IPS-NIHi11 (cell line): ENCODE results near the gene CCSER2.
"Not testable (repeated sequence)": the region's sequence is repeated elsewhere in the genome, so short reads cannot be mapped to it uniquely, and the experiment has no call there.

ENCODE experiments used
- DNase-seq: peaks from one replicate; pipeline ENCODE4 v3.0.0; 2012; ENCODE audit warnings: mixed read lengths, low spot score

CCSER2 gene, protein sequence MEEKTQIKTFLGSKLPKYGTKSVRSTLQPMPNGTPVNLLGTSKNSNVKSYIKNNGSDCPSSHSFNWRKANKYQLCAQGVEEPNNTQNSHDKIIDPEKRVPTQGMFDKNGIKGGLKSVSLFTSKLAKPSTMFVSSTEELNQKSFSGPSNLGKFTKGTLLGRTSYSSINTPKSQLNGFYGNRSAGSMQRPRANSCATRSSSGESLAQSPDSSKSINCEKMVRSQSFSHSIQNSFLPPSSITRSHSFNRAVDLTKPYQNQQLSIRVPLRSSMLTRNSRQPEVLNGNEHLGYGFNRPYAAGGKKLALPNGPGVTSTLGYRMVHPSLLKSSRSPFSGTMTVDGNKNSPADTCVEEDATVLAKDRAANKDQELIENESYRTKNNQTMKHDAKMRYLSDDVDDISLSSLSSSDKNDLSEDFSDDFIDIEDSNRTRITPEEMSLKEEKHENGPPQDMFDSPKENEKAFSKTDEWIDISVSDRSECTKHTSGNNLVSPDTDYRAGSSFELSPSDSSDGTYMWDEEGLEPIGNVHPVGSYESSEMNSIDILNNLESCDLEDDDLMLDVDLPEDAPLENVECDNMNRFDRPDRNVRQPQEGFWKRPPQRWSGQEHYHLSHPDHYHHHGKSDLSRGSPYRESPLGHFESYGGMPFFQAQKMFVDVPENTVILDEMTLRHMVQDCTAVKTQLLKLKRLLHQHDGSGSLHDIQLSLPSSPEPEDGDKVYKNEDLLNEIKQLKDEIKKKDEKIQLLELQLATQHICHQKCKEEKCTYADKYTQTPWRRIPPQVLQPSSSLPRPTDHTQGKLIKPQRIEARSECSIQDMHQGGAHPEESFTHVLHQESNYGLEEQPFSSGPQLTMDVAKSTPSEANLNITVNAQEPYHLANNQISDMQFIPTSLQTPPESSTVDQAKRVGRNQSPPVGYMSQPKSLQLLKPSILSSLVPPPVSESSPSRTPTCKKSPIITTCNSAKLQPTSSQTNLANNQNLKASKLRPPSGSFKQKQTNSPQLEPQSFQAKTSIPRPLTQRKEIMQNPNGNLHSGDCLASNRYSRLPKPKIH

DNA sequence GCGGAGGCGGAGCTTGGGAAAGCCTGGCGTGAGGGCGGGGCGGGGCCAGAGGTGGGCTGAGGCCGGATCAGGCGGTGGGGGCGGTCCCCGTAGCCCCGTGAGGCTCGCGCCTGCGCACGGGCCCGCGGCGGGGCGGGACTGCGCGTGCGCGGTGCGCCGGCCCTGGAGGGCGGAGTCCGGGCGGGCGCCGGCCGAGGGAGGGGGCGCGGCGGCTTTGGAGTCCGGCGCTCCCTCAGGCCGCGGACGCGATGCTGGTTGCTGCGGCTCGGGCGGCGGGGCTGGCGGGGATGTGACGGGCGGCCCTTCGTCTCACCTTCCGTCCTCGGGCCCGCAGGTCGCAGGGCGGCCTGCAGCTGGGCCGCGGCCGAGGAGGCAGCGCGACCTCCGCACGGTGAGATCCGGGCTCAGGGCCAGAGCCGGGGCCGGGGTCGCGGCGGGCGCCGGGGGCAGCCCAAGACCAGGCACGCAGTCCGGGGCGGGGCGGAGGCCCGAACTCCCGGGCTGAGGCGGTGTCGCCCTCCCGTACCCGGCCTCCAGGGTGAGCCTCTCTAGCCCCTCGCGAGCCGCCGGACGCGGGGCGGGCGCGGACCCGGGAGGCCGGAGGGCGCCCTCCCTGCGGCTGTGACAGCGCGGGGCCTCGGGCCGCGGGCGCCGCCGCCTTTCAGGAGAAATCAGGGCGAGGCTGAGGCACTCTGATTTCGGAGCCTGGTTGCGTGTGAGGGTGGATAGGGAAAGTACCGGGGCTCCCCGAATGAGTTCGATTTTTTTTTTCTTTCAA is at the start of gene CCSER2:
Gene CCSER2, plus strand, starts transcription at position 172 of the 778 bp plus-strand sequence. CDS start 42,464 bp downstream, outside the sequence.
- peak; percentile 98 for DNase-seq

DNA sequence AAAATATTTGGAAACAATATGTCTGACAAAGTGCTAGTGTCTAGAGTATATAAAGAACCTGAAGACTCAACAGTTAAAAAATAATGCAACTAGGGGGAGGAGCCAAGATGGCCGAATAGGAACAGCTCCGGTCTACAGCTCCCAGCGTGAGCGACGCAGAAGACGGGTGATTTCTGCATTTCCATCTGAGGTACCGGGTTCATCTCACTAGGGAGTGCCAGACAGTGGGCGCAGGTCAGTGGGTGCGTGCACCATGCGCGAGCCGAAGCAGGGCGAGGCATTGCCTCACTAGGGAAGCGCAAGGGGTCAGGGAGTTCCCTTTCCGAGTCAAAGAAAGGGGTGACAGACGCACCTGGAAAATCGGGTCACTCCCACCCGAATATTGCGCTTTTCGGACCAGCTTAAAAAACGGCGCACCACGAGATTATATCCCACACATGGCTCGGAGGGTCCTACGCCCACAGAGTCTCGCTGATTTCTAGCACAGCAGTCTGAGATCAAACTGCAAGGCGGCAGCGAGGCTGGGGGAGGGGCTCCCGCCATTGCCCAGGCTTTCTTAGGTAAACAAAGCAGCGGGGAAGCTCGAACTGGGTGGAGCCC is 48.4 kb upstream of the CCSER2 start:
- DNase-seq = not testable (repeated sequence)

DNA sequence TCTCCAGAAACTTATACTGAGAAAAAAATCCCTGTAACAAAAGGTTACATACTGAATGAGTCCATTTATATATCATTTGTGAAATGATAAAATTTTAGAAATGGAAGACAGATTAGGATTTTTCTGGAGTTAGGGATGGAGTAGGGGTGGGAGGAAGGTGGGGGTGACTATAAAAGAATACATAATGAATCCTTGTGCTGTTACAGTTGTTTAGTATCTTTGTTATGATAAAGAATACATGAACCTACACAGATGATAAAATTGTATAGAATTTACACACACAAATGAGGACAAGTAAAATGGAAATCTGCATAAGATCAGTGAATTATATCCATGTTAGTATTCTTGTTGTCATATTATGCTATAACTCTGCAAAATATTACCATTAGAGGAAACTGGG is 41.7 kb upstream of the CCSER2 start:
- no peak for DNase-seq

DNA sequence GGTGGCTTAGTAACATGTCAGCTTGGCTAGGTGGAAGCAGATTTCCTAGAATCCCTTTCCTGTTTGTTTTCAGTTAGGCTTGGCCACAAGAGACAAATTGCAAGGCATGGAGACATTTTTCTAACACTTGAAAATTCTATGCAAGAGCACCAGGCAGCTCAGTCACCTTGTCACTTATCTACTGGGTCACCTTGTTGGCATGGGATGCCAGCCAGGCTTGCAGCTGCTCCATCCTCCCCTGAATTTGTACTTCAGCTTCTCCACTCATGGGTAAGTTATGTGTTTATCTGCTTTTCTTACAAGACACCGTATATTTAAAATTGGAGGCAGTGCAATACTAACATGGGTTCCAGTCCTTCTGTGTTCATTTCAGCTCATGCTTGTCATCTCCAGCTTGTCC is 40.2 kb upstream of the CCSER2 start:
- no peak for DNase-seq

DNA sequence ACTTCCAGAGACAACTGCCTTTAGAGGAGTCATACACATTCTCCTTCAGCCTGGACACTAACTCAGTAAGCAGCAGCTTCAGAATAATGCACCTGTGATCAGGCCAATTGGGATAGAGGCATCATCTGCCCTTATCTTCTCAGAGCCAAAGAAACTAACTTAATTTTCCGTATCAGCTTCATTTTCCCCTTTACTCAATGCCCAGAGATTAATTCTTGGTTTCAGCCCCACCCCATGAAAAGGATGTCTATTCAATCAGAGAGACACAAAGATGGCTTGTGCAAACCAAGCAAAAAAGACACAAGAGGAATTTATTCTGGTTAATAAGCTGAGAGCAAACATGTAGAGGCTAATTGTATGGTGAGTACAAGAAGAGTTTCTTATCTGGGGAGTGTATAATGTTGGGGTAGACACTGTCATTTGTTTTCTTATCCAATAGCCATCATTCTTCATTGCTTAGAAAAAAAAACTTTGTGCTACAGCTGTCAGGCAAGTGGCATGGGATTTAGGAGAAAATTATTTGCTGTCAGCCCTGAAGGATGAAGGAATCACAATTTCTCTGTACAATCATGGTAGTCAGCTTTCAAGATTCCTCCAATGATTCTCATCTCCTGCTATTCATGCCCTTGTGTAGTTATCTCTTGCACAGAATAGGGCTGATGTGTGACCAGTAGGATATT is 38.7 kb upstream of the CCSER2 start:
- DNase-seq = no peak

DNA sequence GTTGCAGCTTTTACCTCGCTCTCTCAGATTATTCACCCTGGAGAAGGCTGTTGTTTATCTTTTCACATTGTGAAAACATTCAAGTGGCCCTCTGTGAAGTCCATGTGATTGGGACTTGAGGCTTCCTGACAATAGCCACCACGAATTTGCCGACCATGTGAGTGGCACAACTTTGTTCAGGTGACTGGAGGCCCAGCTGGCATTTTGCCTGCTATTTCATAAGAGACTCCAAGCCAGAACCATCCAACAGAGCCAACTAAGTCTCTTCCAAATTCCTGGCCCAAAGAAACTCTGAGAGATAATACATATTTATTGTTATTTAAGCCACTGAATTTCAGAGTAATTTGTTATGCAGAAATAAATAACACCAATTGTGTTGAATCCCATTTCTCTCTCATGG is 38.2 kb upstream of the CCSER2 start:
- no peak for DNase-seq

DNA sequence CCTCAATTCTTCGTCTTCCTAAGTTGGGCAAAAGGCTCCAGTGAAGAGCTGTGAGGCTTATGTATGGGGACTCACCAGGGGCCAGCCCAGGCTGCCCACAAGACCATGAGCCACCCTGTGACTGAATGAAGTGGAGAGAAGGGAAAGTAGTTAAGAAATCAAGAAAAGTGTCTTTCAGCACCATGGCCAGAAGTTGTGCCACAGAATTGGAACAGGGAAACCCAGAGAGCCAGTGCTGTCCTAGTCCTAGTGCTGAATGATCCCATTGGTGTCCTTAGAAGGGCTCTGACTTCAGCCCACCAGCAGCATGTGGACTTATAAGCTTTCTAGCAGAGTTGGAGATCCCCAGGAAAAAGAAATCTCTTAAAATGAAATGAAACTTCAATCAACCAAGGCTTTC is 37.0 kb upstream of the CCSER2 start:
- DNase-seq = peak; percentile 85

DNA sequence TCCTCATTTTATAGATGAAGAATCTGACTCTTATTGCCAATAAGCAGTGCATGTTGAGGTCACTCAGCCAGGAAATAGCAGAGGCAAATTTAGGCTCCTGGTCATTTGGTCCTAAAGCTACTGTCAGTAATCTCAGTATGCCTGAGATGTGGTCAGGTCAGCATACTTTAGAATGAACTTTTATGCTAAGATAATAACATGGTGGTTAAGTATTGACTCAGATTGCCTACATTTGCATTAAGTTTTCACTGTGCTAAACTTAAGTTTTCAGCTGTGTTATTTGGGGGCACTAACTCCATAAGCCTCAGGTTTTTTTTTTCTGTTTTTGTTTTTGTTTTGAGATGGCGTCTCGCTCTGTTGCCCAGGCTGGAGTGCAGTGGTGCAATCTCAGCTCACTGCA is 35.9 kb upstream of the CCSER2 start:
- DNase-seq = no peak

DNA sequence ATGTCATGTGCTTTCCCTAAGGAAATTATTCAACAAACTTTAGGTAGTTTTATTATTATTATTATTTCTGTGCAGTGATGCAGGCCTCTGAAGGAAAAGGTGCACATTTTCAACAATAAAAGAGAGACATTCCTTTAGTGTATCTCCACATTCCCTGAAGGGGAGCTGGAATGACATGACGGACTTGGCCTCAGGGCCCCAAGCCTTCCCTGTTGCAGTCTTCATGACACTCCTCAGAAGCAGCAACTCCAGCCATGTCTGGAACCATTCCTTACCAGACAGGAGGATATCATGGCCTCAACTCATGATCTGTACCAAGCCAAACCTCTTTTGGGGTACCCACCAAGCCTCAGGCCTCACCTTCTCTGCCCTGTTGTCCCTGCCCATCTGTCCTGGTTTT is 35.2 kb upstream of the CCSER2 start:
- DNase-seq = no peak

DNA sequence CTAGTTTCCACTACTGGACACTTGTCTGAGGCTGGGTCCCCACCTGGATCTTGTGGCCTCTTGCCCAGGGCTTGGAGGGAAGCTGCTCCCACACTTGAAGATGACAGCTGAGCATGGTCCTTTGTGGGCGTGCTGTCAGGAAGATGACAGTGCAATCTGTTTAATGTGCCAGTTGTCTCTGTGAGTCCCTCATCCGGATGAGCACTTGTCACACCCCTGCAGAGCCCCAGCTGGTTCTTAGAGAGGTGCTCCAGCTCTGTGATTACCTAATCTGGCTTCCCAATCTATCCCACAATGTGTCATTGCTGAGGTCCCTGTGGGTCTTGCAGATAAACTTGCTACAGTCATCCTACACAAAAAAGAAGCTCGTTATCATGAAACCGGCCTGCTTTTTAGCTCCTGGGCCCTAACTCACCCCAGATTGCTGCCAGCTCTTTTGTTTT is 34.8 kb upstream of the CCSER2 start:
- no peak for DNase-seq

DNA sequence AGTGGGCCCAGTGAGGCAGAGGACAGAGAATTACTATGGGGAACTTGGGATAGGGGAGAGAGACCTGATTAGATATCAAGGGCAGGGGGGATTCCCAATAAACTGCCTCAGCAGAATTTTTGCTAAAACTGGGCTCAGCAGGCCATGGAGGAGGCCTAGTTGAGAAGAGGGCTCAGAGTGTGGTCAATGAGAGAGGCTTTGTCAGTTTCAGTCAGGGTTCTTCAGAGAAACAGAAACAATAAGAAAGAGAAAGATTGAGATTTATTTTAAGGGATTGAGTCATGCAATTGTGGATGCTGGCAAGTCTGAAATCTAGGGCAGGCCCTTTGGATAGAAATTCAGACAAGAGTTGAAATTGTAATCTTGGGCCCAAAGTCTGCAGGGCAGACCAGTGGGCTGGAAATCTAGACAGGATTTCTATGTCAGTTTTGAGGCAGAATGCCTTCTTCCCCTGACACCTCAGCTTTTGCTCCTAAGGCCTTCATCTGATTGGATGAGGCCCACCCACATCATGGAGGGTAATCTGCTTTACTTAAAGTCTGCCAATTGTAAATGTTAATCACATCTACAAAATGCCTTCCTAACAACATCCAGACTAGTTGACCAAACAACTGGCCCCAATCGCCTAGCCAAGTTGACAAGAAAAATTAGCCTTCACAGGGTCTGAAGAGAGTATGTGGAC is 33.5 kb upstream of the CCSER2 start:
- DNase-seq = no peak

DNA sequence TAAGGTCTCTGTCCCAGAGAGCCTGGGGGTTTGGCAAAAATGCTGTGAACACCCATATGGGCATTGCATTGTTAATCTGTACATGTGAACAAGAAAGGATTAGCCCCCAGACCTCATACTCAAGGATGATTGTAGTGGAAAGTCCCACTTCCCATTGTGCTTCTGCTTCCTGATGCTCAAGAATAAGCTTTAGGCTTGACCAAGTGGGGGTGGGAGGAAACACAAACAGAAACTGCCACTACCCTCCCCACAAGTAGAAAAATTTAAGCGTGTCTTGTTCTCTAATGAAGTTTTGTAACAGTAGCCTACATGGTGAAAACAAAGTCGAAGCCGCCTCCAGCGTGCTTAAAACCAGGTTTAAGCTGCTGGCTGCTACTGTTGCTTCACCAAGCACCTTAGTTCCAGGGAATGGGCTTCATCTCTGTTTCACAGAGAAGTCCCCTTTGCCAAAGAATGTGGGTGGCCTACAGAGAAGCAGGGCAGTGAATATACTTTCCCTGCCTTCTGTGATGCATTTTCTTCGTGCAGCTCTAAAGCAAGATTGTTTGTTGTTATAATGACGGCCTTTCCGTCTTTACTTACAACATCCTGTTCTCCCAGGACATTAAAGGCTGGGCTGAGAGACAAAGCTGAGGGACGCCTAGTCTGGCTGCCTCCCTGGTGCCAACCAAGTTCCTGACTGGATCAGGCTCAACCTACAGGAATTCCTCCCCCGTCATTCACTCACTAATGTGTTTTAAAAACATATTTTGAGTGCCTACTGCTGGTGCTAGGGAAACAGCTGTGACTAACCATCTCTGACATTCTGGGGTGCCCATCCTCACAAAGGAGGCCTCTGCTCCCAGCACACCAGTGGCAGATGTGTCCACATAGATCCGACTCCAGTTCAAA is 32.1 kb upstream of the CCSER2 start:
- peak; percentile 23 for DNase-seq

DNA sequence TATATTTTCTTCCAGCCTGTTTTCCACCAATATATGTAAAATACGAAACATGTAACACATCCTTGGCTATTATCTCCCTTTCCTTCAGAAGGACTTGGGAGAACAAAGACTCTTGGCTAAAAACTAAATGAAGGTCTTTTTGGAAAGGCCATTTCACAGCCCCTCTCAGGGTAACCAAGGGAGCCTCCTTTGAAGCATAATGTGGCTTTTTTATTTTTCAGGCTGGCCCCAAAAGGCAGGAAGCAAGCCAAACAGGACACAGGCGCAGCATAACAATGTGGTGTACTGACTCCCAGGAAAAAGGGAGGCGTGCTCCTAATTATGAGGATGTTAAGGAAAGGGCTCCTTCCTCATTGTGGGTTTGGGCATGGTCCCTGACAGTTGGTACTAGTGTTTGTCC is 30.3 kb upstream of the CCSER2 start:
- DNase-seq = no peak

DNA sequence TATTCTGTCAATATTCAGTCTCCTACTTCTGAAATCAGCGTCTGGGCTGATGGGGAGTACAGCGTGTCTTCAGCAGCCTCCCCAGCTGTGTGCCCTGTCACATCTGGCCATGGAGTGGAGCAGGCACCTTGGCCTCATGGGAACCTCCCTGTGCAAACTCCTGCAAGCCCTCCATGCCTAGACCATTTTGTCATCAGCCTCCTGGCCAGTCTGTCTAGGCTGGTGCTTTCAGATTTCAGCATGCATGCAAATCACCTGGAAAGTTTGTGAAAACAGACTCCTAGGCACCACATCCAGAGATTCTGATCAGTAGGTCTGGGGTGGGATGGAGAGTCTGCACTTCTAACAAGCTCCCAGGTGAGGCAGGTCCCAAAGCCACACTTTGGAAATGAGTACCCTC is 26.2 kb upstream of the CCSER2 start:
- DNase-seq = no peak

DNA sequence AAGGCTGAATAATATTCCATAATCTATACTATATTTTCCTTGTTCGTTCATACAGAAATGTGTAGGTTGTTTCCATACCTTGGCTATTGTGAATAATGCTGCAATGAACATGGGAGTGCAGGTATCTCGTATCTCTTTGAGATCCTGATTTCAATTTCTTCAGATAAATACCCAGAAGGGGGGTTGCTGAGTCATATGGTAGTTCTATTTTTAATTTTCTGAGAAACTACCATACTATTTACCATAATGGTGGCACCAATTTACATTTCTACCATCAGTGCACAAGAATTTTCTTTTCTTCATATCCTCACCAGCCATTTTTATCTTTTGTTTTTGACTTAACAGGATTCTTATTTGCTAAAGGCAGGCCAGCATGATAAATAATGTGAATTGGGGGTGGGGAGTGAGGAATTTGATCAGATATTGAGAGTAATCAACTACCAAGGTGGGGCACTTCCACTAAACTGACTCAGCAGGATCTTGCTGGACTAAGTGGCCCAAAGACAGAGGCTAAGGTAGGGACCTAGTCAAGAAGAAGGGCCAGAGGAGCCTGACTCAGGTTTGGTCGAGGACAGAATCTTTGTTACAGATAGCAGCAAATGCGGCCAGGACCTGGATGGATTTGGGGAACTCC is 21.5 kb upstream of the CCSER2 start:
- no peak for DNase-seq

DNA sequence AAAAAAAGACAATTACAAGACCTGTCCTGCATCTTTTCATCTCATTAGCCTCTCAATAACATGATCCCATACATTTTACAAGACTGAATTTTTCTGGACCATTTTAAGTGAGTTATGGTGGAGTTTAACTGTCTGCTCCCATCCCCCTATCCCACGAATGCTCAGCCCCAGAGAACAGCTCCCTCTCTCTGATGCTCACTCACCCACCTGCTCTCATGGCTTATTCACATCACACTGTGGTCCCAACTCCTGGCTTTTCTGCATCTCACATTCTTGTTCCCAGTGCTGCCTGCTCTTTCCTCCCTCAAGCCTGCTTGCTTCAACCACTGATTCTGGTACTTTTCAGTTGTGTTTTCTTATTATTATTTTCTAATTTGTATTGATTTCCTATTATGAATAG is 20.4 kb upstream of the CCSER2 start:
- no peak for DNase-seq

DNA sequence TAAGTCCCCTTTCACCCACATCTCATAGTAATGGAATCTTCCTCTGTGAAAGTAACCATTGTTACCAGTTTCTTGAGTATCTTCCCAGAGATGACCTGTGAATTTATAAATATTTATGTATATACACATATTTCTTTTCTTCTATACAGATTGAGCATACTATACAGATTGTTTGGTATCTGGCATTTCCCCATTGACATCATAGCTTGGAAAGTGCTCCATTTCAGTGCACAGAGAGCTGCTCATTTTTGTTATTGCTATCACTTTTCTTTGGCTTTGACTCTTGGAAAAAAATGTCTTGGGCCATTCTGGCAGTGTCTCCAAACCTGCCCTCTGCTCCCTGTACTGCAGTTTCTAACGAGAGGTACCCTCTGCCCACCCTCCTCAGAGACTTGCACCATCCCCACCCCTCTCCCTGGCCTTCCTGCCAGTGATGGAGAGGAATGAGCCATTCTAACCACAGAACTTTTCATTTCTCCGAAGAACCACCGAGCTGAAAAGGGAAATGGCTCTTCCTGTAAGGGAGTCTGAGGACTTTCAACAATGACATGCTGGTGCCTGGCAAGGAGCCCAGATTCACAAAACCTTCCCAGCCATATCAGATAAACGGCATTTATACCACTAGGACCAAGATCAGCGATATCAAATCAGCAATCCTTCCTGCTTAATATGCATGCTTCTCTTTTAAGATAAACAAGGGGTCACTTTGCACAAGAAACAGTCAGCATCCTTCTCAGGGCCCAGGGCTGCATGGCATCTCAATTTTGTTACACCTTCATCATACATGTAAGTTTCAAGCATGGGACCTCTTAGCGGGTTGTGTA is 19.7 kb upstream of the CCSER2 start:
- no peak for DNase-seq

DNA sequence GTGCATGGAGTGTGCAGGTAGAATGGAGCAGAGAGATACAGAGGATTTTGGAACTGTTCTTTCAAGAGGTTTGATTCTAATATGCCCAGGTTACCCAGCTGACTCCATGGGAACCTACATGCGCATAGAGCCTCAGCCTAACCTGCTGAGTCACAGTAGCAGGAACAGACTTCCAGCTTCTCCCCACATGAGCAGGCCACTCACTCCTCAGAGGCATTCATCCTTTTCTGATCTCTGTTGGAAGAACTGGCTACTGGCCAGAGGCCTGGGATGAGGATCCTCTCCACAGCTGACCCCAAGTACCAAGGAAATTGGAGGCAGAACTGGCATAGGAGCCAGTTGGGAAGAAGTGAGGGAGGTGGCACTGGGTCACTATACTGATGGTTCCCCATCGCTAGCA is 17.9 kb upstream of the CCSER2 start:
- DNase-seq = no peak
